Spleen (tissue), 11 donors: ENCODE measurements around the gene PRKACA. TPM values are rescaled to one million over a fixed set of nuclear protein-coding genes. Genes with fewer than 3 reads are reported as not detected.

Experiments
- DNase-seq: peaks from one replicate; pipeline ENCODE4 v3.0.0-alpha.2; 2020
- H3K27ac ChIP-seq, 8 donors: fragments of 200-600 bp; sonication (generic) in 7 of 8; 1 replicate in 4 of 8; 2 replicates in 4 of 8; pipeline versions ENCODE4 v1.5.0 to v1.8.0; 2016 to 2021; ENCODE audit warnings: inconsistent platforms in 4 of 8, mild to moderate bottlenecking in 4 of 8, moderate library complexity in 1 of 8
- H3K27me3 ChIP-seq, 7 donors: fragments of 200-600 bp; sonication (generic) in 6 of 7; replicated peaks in 1 of 7; 1 replicate in 4 of 7; 2 replicates in 3 of 7; pipeline versions ENCODE4 v1.5.0 to v1.8.0; 2016 to 2021; ENCODE audit warnings: inconsistent platforms in 3 of 7, mild to moderate bottlenecking in 1 of 7
- H3K36me3 ChIP-seq, 6 donors: fragments of 200-600 bp; sonication (generic) in 5 of 6; 1 replicate in 4 of 6; 2 replicates in 2 of 6; pipeline versions ENCODE4 v1.5.0 to v1.8.0; 2016 to 2021; ENCODE audit warnings: inconsistent platforms in 2 of 6
- H3K4me1 ChIP-seq, 6 donors: fragments of 200-600 bp; sonication (generic) in 5 of 6; 1 replicate in 3 of 6; 2 replicates in 3 of 6; pipeline versions ENCODE4 v1.5.0 to v1.8.0; 2016 to 2021; ENCODE audit warnings: inconsistent platforms in 3 of 6
- H3K4me3 ChIP-seq, 8 donors: fragments of 200-600 bp; sonication (generic) in 7 of 8; 1 replicate in 4 of 8; 2 replicates in 4 of 8; pipeline versions ENCODE4 v1.5.0 to v1.8.0; 2016 to 2021; ENCODE audit warnings: inconsistent platforms in 4 of 8, mild to moderate bottlenecking in 4 of 8, moderate library complexity in 2 of 8
- H3K9me3 ChIP-seq, 8 donors: fragments of 200-600 bp; sonication (generic) in 7 of 8; 1 replicate in 4 of 8; 2 replicates in 4 of 8; pipeline versions ENCODE4 v1.5.0 to v1.8.0; 2016 to 2021; ENCODE audit warnings: inconsistent platforms in 4 of 8
- CTCF ChIP-seq, 11 experiments: fragments of 200-600 bp in 7 of 11; fragments of 450-650 bp in 4 of 11; sonication (generic) in 4 of 11; IDR thresholded peaks in 8 of 11; conservative IDR thresholded peaks in 3 of 11; 1 replicate in 7 of 11; 2 replicates in 4 of 11; pipeline versions ENCODE4 v1.4.0 to v1.8.0; 2016 to 2021; ENCODE audit warnings: antibody characterized with exemption in 11 of 11, inconsistent platforms in 4 of 11, mild to moderate bottlenecking in 1 of 11
- POLR2A ChIP-seq, 3 donors: fragments of 450-650 bp; IDR thresholded peaks; one replicate each; pipeline ENCODE4 v1.5.1; 2017; ENCODE audit warnings: antibody characterized with exemption in 3 of 3, mild to moderate bottlenecking in 1 of 3
- POLR2AphosphoS5 ChIP-seq, 3 donors: sonication (generic); formaldehyde crosslinking; IDR thresholded peaks; one replicate each; pipeline ENCODE4 v1.5.1; 2017; ENCODE audit warnings: antibody characterized with exemption in 3 of 3
- WGBS, 5 donors: extraction: QIAGEN DNeasy Blood & Tissue Kit in 3 of 5; methylation state at CpG; one replicate each; pipeline versions ENCODE4 v1.1.5 to v1.1.7; 2013 to 2018; 5-methylcytosine and 5-hydroxymethylcytosine counted together
- intact Hi-C: fragments of 100-400 bp; cut with DNase I; formaldehyde crosslinking; loops from one replicate; pipeline ENCODE4 v1.15.0; 2023; ENCODE audit warnings: low total_unique reads
- polyA plus RNA-seq, 3 donors: library from polyadenylated mRNA; stranded (reverse); fragments of 200-250 nt; gene quantifications; one replicate each; pipeline ENCODE4 v1.2.1, GENCODE V29; 2013
- total RNA-seq, 7 donors: library from RNA; depleted of rRNA in 3 of 7; stranded (reverse); fragments of >200 nt in 3 of 7; fragmentation: NEBNext Ultra II Directional in 4 of 7; extraction: Animal tissue kit (Norgen Biotek cat#: 25700) in 4 of 7; gene quantifications; one replicate each; pipeline versions ENCODE4 v1.1.0 to v1.2.1, GENCODE V29; 2016 to 2021
- donor health status: healthy with polysubstance abuse.
- donor health status: DM: no; HTN: no; CAD: no; lungs with moderate emphysema.
- donor health status: DM: no; HTN: no; CAD: no.
- donor health status: Bipolar disorder and iron deficiency.
- donor health status: healthy.
- donor health status: DM: no; HTN: no; CAD: no.
- donor health status: DM: yes; HTN: yes; CAD: no.

Gene PRKACA
- total and polyA plus RNA-seq, 10 donors, result 26.6 to 256 (median 109) TPM

GRCh38 chr19:14120497-14120780 is 2.9 kb upstream of the PRKACA start:
- no peak for DNase-seq
- H3K27ac ChIP-seq, result peak overlapping the region in 6 of 8 donors; percentile 93 to 99 (median 98)
- peaks cover 21 to 55% (median 40%) of the 10 kb centered on the region in 6 donors for H3K4me1 ChIP-seq
- no peak overlapping the region for H3K4me3 ChIP-seq
- no peaks in the 10 kb centered on the region for H3K9me3 ChIP-seq
- H3K36me3 ChIP-seq, result peaks cover 0 to 8% (median 0%) of the 10 kb centered on the region in 6 donors
- no peak for TF ChIP-seq CTCF (IDR thresholded peaks at IDR 0.05 in 8 of 11, conservative IDR thresholded peaks at IDR 0.05 in 3 of 11)
- TF ChIP-seq POLR2A (IDR thresholded peaks at IDR 0.05), result no peak
- TF ChIP-seq POLR2AphosphoS5 (IDR thresholded peaks at IDR 0.05), result no peak
- 90 to 95% (median 92%) methylated on average over 7 of the region's 7 CpGs for WGBS, 5 donors
- intact Hi-C loops, result no loop called here
- no peaks in the 10 kb centered on the region for H3K27me3 ChIP-seq

- intact Hi-C loops, result no loop called here
- H3K9me3 ChIP-seq, result no peaks in the 10 kb centered on the region
- peaks cover 25 to 60% (median 45%) of the 10 kb centered on the region in 6 donors for H3K4me1 ChIP-seq
- no peak for DNase-seq
- TF ChIP-seq POLR2A (IDR thresholded peaks at IDR 0.05) (no peak), POLR2AphosphoS5 (IDR thresholded peaks at IDR 0.05) (no peak)
- 87 to 94% (median 91%) methylated on average over 4 to 7 of the region's 7 CpGs for WGBS, 5 donors
- peaks cover 0 to 6% (median 0%) of the 10 kb centered on the region in 6 donors for H3K36me3 ChIP-seq
- H3K27ac ChIP-seq, result peak overlapping the region; percentile 90 to 99 (median 96)
- peak overlapping the region in 1 of 8 donors; percentile 95 for H3K4me3 ChIP-seq
- H3K27me3 ChIP-seq, result no peaks in the 10 kb centered on the region
Observed at GRCh38 chr19:14119644-14120496, 2.3 kb upstream of the PRKACA start.

- no peak for DNase-seq
- WGBS, 5 donors, result 31 to 57% (median 52%) methylated on average over 3 of the region's 3 CpGs
- H3K36me3 ChIP-seq, result no peaks in the 10 kb centered on the region
- no peaks in the 10 kb centered on the region for H3K9me3 ChIP-seq
- H3K27me3 ChIP-seq, result no peaks in the 10 kb centered on the region
- H3K4me3 ChIP-seq, result peak overlapping the region in 4 of 8 donors; percentile 56 to 95 (median 91)
- no peak for TF ChIP-seq POLR2AphosphoS5 (IDR thresholded peaks at IDR 0.05)
- TF ChIP-seq CTCF (IDR thresholded peaks at IDR 0.05 in 8 of 11, conservative IDR thresholded peaks at IDR 0.05 in 3 of 11), result no peak
- no peak for TF ChIP-seq POLR2A (IDR thresholded peaks at IDR 0.05)
- intact Hi-C loops, result no loop called here
- H3K4me1 ChIP-seq, result peaks cover 25 to 68% (median 53%) of the 10 kb centered on the region in 6 donors
- H3K27ac ChIP-seq, result peak overlapping the region; percentile 90 to 99 (median 96)
Observed at GRCh38 chr19:14119146-14119545, 1.6 kb upstream of the PRKACA start.

GRCh38 chr19:14118165-14119051 is 846 bp upstream of the PRKACA start:
- H3K4me3 ChIP-seq, result peak overlapping the region; percentile 34 to 95 (median 54)
- WGBS, 5 donors, result 2 to 14% (median 5%) methylated on average over 16 to 61 of the region's 61 CpGs
- intact Hi-C loops, result no loop called here

More at GRCh38 chr19:14118165-14119051, 846 bp upstream of the PRKACA start:
- TF ChIP-seq POLR2A (IDR thresholded peaks at IDR 0.05) (peak in 2 of 3 donors; percentile 7 to 47), CTCF (IDR thresholded peaks at IDR 0.05 in 8 of 11, conservative IDR thresholded peaks at IDR 0.05 in 3 of 11) (no peak), POLR2AphosphoS5 (IDR thresholded peaks at IDR 0.05) (peak in 2 of 3 donors; percentile 73 to 80)
- H3K27me3 ChIP-seq, result no peaks in the 10 kb centered on the region
- DNase-seq, result peak; percentile 89
- H3K4me1 ChIP-seq, result peaks cover 25 to 75% (median 60%) of the 10 kb centered on the region in 6 donors
- no peaks in the 10 kb centered on the region for H3K36me3 ChIP-seq
- H3K9me3 ChIP-seq, result no peaks in the 10 kb centered on the region
- H3K27ac ChIP-seq, result peak overlapping the region; percentile 90 to 99 (median 96)
